Transverse colon (tissue), 4 donors: ENCODE measurements around the gene GNG4. TPM values are rescaled to one million over a fixed set of nuclear protein-coding genes. Genes with fewer than 3 reads are reported as not detected.
A peak's percentile ranks its signal among the peaks of the same experiment; 100 is the strongest.

ENCODE experiments used
- DNase-seq: peaks from one replicate; pipeline ENCODE4 v3.0.0-alpha.2; 2019
- H3K27ac ChIP-seq, 4 donors: fragments of 200-600 bp; sonication (generic); 2 replicates each; pipeline ENCODE4 v1.5.1; 2016 to 2018; ENCODE audit warnings: inconsistent platforms in 4 of 4
- H3K27me3 ChIP-seq: fragments of 200-600 bp; sonication (generic); 2 replicates; pipeline ENCODE4 v1.5.1; 2017; ENCODE audit warnings: inconsistent platforms
- H3K36me3 ChIP-seq, 4 donors: fragments of 200-600 bp; sonication (generic); 2 replicates each; pipeline ENCODE4 v1.5.1; 2017 to 2019; ENCODE audit warnings: inconsistent platforms in 4 of 4
- H3K4me1 ChIP-seq, 4 donors: fragments of 200-600 bp; sonication (generic); 2 replicates each; pipeline ENCODE4 v1.5.1; 2017 to 2020; ENCODE audit warnings: inconsistent platforms in 4 of 4
- H3K4me3 ChIP-seq, 4 donors: fragments of 200-600 bp; sonication (generic); 1 replicate in 1 of 4; 2 replicates in 3 of 4; pipeline versions ENCODE4 v1.5.1 to v1.6.1; 2017 to 2019; ENCODE audit warnings: inconsistent platforms in 4 of 4
- H3K9me3 ChIP-seq, 2 donors: fragments of 200-600 bp; sonication (generic); 2 replicates each; pipeline ENCODE4 v1.5.1; 2017 to 2019; ENCODE audit warnings: inconsistent platforms in 2 of 2
- EP300 ChIP-seq: sonication (generic); formaldehyde crosslinking; IDR thresholded peaks from one replicate; pipeline ENCODE4 v1.6.1; 2017; ENCODE audit warnings: antibody characterized with exemption, low read depth
- POLR2A ChIP-seq: fragments of 450-650 bp; IDR thresholded peaks from one replicate; pipeline ENCODE4 v1.6.1; 2016; ENCODE audit warnings: antibody characterized with exemption, mild to moderate bottlenecking, moderate library complexity
- POLR2AphosphoS5 ChIP-seq, 3 donors: sonication (generic); formaldehyde crosslinking; IDR thresholded peaks; one replicate each; pipeline ENCODE4 v1.6.1; 2016; ENCODE audit warnings: antibody characterized with exemption in 3 of 3
- WGBS, 2 donors: methylation state at CpG; one replicate each; pipeline ENCODE4 v1.1.5; 2018; ENCODE audit warnings: low coverage in 1 of 2; 5-methylcytosine and 5-hydroxymethylcytosine counted together
- in situ Hi-C, 4 donors: fragments of 200-750 bp; cut with MboI; loops; one replicate each; pipeline versions ENCODE4 v1.15.0 to v1.15.1; 2017; ENCODE audit warnings: low sequenced_read_pairs in 3 of 4, low pct_ligation_motif_present in 1 of 4, low pct_unique_long_range_greater_than_20kb in 1 of 4
- intact Hi-C: fragments of 100-400 bp; cut with DNase I; formaldehyde crosslinking; loops from one replicate; pipeline ENCODE4 v1.15.1; 2023; ENCODE audit warnings: low total_unique reads
- total RNA-seq, 4 donors: library from RNA; depleted of rRNA; stranded (reverse); fragments of >200 nt; gene quantifications; one replicate each; pipeline ENCODE4 v1.1.0, GENCODE V29; 2016
- TF ChIP-seq, protein P1 (sequence below), 5 experiments: fragments of 200-600 bp in 3 of 5; fragments of 450-650 bp in 2 of 5; sonication (generic) in 3 of 5; IDR thresholded peaks; 1 replicate in 2 of 5; 2 replicates in 3 of 5; pipeline ENCODE4 v1.5.1; 2016 to 2017; ENCODE audit warnings: antibody characterized with exemption in 5 of 5, inconsistent platforms in 3 of 5, mild to moderate bottlenecking in 2 of 5, moderate library complexity in 1 of 5

The GNG4 gene
- total RNA-seq, 4 donors from 2014 or later = 0.37 to 6.8 (median 5.5) TPM

DNA sequence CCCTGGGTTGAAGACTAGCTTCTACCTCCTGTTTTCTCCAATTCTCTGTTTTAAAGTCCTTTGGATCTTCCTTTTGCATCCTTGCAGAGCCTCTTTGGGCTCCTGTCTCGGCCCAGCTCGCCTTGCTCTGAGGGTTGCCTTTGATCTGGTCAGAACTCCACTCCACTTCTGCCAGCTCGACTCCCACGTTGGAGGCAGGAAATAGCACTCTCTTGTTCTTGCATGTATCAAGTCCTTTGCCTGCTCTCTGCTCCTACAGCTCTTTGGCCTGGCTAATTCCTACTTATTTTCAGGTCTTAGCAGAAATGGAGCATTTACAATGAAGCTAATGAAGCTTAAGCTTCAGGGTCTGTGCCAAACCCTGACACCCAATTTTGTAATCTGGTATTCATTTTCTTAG, 124.3 kb downstream of the GNG4 start:
- Histone ChIP-seq H3K36me3 (no peaks in the 10 kb centered on the region), H3K27me3 (no peaks in the 10 kb centered on the region), H3K27ac (no peak overlapping the region), H3K9me3 (no peaks in the 10 kb centered on the region), H3K4me3 (no peak overlapping the region), H3K4me1 (no peaks in the 10 kb centered on the region)
- in situ Hi-C loops (loop anchor here in 1 of 4 donors (10.0 kb wide), 1 partner anchor 449 kb away; no protein-coding TSS in a partner anchor), intact Hi-C loops (no loop called here)
- 60 to 65% methylated on average over 1 to 4 of the region's 4 CpGs for WGBS, 2 donors
- DNase-seq = no peak
- TF ChIP-seq EP300 (no peak), POLR2AphosphoS5 (IDR thresholded peaks at IDR 0.05) (no peak), POLR2A (no peak)
- TF ChIP-seq, protein P1, sequence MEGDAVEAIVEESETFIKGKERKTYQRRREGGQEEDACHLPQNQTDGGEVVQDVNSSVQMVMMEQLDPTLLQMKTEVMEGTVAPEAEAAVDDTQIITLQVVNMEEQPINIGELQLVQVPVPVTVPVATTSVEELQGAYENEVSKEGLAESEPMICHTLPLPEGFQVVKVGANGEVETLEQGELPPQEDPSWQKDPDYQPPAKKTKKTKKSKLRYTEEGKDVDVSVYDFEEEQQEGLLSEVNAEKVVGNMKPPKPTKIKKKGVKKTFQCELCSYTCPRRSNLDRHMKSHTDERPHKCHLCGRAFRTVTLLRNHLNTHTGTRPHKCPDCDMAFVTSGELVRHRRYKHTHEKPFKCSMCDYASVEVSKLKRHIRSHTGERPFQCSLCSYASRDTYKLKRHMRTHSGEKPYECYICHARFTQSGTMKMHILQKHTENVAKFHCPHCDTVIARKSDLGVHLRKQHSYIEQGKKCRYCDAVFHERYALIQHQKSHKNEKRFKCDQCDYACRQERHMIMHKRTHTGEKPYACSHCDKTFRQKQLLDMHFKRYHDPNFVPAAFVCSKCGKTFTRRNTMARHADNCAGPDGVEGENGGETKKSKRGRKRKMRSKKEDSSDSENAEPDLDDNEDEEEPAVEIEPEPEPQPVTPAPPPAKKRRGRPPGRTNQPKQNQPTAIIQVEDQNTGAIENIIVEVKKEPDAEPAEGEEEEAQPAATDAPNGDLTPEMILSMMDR (IDR thresholded peaks at IDR 0.05) = no peak

DNA sequence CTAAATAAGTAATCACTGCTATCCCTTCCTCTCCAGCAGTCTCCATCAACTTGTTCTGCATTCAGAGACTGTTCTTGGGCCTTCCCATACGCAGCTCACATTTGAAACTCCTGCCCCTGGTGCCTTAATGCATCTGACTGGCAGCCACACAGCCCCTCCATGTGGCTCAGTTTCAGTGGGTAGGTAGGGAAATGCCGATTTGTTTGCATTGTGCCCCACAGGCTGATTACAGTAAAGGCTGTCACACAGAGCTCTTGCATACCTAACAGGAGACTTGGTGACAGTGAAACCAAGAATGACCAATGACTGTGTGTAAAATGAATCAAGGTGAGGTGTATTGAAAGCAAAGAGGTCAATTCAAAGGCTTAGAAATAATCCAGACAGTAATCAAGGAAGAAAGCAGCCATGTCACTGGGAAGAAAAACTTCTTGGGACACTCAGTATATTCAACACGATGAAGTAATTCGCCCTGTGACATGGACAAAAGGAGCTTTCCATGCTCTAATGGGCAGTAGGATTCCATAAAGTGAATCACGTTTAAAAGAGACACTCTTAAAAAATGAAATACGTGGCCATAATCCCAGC, 132.6 kb downstream of the GNG4 start:
- in situ Hi-C loops = loop anchor here (25.0 kb wide), 3 partner anchors 220 to 445 kb away; no protein-coding TSS in a partner anchor
- Histone ChIP-seq H3K4me1 (no peaks in the 10 kb centered on the region), H3K36me3 (no peaks in the 10 kb centered on the region), H3K27me3 (no peaks in the 10 kb centered on the region), H3K4me3 (no peak overlapping the region), H3K27ac (no peak overlapping the region), H3K9me3 (no peaks in the 10 kb centered on the region)
- WGBS, 2 donors = 83% methylated on average over 4 to 6 of the region's 6 CpGs
- intact Hi-C loops = no loop called here
- no peak for DNase-seq
- TF ChIP-seq, protein P1 (IDR thresholded peaks at IDR 0.05) = no peak
- TF ChIP-seq POLR2AphosphoS5 (IDR thresholded peaks at IDR 0.05) (no peak), POLR2A (no peak), EP300 (no peak)

DNA sequence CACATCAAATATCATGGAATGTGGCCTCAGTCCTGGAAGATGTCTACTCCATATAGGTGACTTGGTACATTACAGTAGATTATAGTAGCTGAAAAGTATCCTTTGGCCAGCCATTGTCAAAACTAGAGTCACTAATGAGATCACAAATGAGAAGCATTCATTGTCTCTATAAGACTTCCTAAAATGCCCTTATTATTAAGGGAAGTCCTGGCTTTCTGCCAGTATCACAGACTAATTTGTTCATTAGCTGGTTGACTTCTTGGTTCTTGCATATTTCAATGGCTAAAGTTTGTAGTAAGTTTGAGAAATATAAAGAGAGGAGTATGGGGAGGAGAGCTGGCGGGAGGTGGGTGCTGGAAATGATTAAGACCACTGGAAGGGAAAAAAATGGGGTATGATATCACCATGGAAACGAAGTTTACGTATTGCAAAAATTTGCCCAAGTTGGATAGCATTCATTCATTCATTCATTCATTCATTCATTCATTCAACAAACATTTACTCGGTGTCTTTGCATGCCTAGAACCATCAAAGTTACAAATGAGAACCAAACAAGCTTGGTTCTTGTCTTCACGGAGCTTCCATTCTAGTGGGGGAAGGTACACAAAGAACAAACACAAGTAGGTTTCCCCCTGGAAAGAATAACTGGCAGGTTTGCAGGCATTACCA, 133.6 kb downstream of the GNG4 start:
- DNase-seq = no peak
- no peak overlapping the region for H3K4me3 ChIP-seq
- H3K4me1 ChIP-seq = no peaks in the 10 kb centered on the region
- in situ Hi-C loops = loop anchor here (25.0 kb wide), 3 partner anchors 221 to 446 kb away; no protein-coding TSS in a partner anchor
- H3K27ac ChIP-seq = no peak overlapping the region
- H3K36me3 ChIP-seq = no peaks in the 10 kb centered on the region
- 92 to 93% methylated on average over 5 of the region's 5 CpGs for WGBS, 2 donors
- intact Hi-C loops = no loop called here
- H3K9me3 ChIP-seq = no peaks in the 10 kb centered on the region
- TF ChIP-seq EP300 (no peak), POLR2A (no peak), POLR2AphosphoS5 (IDR thresholded peaks at IDR 0.05) (no peak)
- TF ChIP-seq, protein P1 (IDR thresholded peaks at IDR 0.05) = no peak
- no peaks in the 10 kb centered on the region for H3K27me3 ChIP-seq

DNA sequence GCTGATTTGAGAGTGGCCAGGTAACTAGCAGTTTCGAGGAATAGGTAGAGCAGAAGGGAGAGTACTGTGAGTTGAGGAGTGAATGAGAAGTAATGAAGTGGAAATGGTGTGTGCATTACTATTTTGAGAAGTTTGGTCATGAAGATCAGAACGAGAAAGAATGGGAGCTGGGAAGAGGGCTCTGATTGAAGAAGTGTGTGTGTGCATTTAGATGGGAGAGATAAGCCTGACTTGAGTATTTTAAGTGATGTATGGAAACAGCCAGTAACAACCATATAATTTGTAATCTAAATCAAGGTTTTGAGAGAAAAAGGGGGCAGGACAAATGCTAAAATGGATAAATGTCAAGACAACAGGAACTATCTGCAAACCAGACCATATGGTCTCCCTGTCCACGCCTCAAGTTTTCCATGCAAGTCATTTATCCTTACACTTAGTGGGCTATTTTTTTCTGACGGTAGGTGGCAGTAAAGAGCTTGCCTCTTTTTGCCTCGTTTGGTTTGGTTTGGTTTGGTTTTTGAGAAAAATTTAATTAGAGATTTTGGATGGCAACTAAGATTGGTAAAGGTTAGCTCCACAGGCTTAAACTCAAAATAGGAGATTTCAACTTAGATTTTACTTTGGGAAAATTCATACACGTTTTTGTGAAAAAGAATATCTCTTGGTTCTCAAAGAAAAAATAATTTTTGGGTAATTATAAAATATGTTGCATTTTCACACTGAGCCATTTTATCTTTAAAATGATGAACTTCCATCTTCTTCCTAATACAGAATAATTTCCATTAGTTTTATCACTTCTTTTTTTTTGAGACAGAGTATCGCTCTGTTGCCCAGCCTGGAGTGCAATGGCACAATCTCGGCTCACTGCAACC, 135.9 kb downstream of the GNG4 start:
- Histone ChIP-seq H3K27ac (no peak overlapping the region), H3K9me3 (no peaks in the 10 kb centered on the region), H3K4me3 (no peak overlapping the region), H3K36me3 (no peaks in the 10 kb centered on the region), H3K27me3 (no peaks in the 10 kb centered on the region), H3K4me1 (no peaks in the 10 kb centered on the region)
- no peak for DNase-seq
- TF ChIP-seq EP300 (no peak), POLR2A (no peak)
- TF ChIP-seq, protein P1 (IDR thresholded peaks at IDR 0.05) = peak; percentile 83 to 95 (median 95)
- 36 to 39% methylated on average over 8 of the region's 8 CpGs for WGBS, 2 donors
- intact Hi-C loops = no loop called here
- in situ Hi-C loops = loop anchor here (25.0 kb wide), 3 partner anchors 224 to 449 kb away; no protein-coding TSS in a partner anchor
